C4-2B (cell line): ENCODE measurements around the gene GAK.

ENCODE experiments used
- CTCF ChIP-seq: fragments of 450-650 bp; conservative IDR thresholded peaks from 2 replicates; pipeline ENCODE4 v1.5.1; 2017; ENCODE audit warnings: mild to moderate bottlenecking
- ZFX ChIP-seq: fragments of 450-650 bp; IDR thresholded peaks from 2 replicates; pipeline ENCODE4 v1.6.1; 2017

GRCh38 chr4:915041-915474 is 17.1 kb downstream of the GAK start:
- no peak for TF ChIP-seq CTCF
- no peak for TF ChIP-seq ZFX
